ENCODE measurements around the gene OR2T35.

OR2T35 gene

DNA sequence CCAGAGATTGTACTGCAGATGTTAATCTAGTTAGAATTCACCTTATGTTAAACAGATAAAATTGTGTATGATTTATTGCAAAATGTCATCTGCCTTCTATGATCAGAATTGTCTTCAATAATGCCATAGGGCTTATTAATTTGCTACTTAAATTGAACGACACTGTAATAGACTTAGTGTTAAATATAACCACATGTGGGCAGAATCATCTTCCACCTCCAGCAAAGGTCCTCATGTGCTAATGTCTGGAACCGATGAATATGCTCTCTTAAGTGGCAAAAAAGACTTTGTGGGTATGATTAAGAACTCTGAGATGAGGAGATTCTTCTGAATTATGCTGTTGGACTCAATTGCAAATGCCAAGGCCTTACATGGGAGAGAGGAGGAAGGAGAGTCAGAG lies 14.5 kb downstream of the OR2T35 start:
- TF ChIP-seq, protein P1, sequence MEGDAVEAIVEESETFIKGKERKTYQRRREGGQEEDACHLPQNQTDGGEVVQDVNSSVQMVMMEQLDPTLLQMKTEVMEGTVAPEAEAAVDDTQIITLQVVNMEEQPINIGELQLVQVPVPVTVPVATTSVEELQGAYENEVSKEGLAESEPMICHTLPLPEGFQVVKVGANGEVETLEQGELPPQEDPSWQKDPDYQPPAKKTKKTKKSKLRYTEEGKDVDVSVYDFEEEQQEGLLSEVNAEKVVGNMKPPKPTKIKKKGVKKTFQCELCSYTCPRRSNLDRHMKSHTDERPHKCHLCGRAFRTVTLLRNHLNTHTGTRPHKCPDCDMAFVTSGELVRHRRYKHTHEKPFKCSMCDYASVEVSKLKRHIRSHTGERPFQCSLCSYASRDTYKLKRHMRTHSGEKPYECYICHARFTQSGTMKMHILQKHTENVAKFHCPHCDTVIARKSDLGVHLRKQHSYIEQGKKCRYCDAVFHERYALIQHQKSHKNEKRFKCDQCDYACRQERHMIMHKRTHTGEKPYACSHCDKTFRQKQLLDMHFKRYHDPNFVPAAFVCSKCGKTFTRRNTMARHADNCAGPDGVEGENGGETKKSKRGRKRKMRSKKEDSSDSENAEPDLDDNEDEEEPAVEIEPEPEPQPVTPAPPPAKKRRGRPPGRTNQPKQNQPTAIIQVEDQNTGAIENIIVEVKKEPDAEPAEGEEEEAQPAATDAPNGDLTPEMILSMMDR (IDR thresholded peaks at IDR 0.05), result no peak

DNA sequence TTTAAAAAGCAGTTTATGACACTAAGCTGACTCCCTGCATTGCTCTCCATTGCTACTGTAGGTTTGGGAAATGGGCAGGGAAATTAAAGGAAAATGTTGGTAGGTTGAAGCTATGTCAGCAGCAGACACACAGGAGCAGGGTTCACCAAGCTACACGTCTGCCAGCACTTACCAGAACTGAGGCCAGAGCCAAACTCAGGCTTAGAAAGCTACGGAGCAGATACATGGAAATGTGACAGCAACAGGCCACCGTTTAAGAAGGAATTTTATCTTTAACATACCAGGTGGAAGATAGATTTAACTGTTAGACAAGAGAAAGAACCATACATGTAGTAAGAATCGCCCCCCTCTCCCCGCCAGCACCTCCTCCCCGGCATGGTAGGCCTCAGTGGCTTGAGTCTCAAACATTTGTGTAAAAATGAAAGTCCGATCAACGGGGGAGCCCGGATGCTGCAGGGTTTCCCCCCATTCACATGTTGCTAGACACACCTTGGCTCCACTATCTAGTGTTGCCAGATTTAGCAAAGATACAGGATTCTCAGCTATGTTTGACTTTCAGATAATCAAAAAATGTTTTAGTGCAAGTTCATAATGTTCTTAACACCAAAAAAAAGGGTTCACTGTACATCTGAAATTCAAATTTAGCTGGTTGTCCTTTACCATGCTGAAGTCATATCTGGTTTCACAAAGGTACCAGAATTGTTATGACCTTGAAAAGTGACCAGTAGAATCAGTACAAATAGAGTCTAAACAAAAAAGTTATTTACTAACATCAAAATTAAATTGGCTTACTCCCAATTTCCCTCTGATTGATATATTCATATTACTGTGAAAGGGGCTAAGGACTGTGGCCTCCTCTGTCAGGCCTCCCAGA lies 16.9 kb downstream of the OR2T35 start:
- Histone ChIP-seq H3K36me3 (no peaks in the 10 kb centered on the region), H3K27me3 (no peaks in the 10 kb centered on the region), H3K9me3 (no peaks in the 10 kb centered on the region), H3K4me3 (no peak overlapping the region), H3K4me1 (no peaks in the 10 kb centered on the region), H3K27ac (no peak overlapping the region)
- TF ChIP-seq, protein P1 (IDR thresholded peaks at IDR 0.05), result no peak
- DNase-seq, result no peak
- intact Hi-C loops (cut with DNase I; ENCODE audit: low total_unique reads), result no loop called here

More for the DNA sequence above, 14.5 kb downstream of the OR2T35 start:
- no peaks in the 10 kb centered on the region for H3K36me3 ChIP-seq
- no peak overlapping the region for H3K27ac ChIP-seq
- H3K4me3 ChIP-seq, result no peak overlapping the region
- no peaks in the 10 kb centered on the region for H3K9me3 ChIP-seq
- no peak for DNase-seq
- H3K27me3 ChIP-seq, result no peaks in the 10 kb centered on the region
- H3K4me1 ChIP-seq, result no peaks in the 10 kb centered on the region
- intact Hi-C loops (cut with DNase I; ENCODE audit: low total_unique reads), result no loop called here

DNA sequence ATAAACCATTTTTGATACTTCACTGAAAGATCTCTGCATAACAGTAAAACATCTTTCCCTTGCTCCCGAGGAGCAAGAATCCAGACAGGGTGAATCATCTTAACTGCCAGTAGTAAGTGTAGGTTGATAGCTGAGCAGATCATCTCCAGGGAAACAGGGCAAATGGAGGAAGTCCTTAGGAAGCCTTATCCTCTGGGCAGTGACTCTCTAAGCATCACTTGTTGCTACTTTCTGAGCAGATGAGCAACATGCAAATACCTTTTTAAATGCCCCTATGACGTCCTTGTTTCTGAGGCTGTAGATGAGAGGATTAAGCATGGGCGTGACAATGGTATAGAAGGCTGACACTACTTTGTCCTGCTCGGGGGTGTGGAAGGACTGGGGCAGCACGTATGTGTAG lies 19.1 kb downstream of the OR2T35 start:
- TF ChIP-seq, protein P1 (IDR thresholded peaks at IDR 0.05), result no peak
- intact Hi-C loops (cut with DNase I; ENCODE audit: low total_unique reads), result no loop called here
- Histone ChIP-seq H3K4me3 (no peak overlapping the region), H3K27me3 (no peaks in the 10 kb centered on the region), H3K27ac (no peak overlapping the region), H3K36me3 (no peaks in the 10 kb centered on the region), H3K9me3 (no peaks in the 10 kb centered on the region), H3K4me1 (no peaks in the 10 kb centered on the region)
- no peak for DNase-seq

DNA sequence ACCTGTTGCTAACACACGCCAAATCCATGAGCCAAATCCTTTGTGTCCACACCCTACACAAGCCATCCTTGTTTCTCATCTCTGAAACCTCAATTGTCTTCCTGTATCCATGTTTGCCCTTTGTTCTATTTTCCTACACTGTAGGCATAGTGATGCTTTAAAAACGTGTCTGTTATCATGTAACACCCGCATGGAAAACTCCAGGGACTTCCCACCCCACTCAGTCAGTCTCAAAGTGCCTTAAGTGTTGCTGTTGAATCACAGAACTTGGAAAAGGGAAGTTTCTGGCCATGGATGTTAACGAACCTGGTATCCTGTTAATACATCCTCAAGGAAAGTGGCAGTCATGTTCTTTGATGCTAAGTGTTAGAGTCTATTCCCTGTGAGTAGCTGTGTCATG lies 19.9 kb downstream of the OR2T35 start:
- intact Hi-C loops (cut with DNase I; ENCODE audit: low total_unique reads), result no loop called here
- TF ChIP-seq, protein P1 (IDR thresholded peaks at IDR 0.05), result no peak

DNA sequence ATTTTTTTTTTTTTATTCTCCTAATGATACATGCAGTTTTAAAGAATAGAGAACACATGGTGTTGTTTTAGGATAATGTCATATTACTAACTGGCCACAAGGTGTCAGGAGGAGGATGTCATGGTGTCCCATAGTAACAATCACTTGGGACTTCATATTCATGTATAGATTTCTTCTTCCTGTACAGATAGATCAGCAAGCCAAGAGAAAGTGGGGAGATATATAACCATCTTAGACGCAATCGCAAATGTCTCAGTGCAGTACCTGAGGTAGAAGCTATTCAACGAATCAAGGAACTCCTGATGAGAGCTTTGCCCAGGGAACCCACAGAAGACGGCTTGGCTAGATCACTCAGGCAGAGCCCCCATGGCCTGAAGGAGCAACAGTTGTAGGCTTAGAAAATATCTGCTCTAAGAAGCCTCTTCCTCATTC lies 22.5 kb downstream of the OR2T35 start:
- intact Hi-C loops (cut with DNase I; ENCODE audit: low total_unique reads), result no loop called here
- no peaks in the 10 kb centered on the region for H3K27me3 ChIP-seq
- TF ChIP-seq, protein P1 (IDR thresholded peaks at IDR 0.05), result peak in 1 of 2 experiments; percentile 15
- H3K36me3 ChIP-seq, result no peaks in the 10 kb centered on the region
- no peaks in the 10 kb centered on the region for H3K9me3 ChIP-seq
- no peaks in the 10 kb centered on the region for H3K4me1 ChIP-seq
- H3K27ac ChIP-seq, result no peak overlapping the region
- H3K4me3 ChIP-seq, result no peak overlapping the region
- no peak for DNase-seq

More for the DNA sequence above, 19.9 kb downstream of the OR2T35 start:
- no peak for DNase-seq
- no peaks in the 10 kb centered on the region for H3K36me3 ChIP-seq
- H3K4me1 ChIP-seq, result no peaks in the 10 kb centered on the region
- H3K27me3 ChIP-seq, result no peaks in the 10 kb centered on the region
- no peak overlapping the region for H3K4me3 ChIP-seq
- H3K27ac ChIP-seq, result no peak overlapping the region
- no peaks in the 10 kb centered on the region for H3K9me3 ChIP-seq
